Measurements from ENCODE around the gene ANXA8L1. TPM values are rescaled to one million over a fixed set of nuclear protein-coding genes. Genes with fewer than 3 reads are reported as not detected.
"Not testable (repeated sequence)": the region's sequence is repeated elsewhere in the genome, so short reads cannot be mapped to it uniquely, and the experiment has no call there.

ANXA8L1 gene
- total and polyA plus RNA-seq, 9 of the 15 experiments (the other 6 are each of a cell fraction or from before 2014, with no cell fraction given): not detected

DNA sequence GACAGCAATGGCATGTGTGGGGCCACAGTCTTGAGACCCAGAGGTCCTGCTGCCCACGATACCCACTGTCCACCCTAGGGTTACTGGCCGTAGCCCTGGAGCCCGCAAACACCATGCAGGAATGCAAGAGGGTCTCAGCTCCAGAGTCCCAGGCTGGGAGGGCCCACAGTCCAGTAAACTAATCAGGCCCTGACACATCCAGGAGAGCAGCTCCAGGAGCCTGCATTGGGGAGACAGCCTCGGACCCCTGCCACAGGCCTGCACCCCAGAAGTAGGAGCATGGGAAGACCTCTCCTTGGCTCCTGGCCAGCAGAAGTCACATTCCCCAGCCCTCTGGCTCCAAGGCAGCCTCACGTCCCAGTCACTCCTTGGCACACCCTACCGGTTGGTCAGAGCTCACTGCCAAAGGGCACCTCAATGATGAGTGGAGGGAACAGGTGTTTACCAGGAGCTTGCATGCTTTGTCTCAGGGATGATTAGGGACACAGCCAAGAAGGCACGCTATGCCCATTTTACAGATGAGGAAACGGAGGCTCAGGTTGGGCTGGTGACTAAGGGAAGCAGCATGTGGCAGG, 7.8 kb upstream of the ANXA8L1 start:
- DNase-seq (ENCODE audit: extremely low read depth in 1 of 4, low spot score in 3 of 4): peak in 1 of 4 experiments; percentile 1
- H3K79me2 ChIP-seq (ENCODE audit: control insufficient read depth, insufficient read depth, low read length); POLR2A ChIA-PET; H3K9me1 ChIP-seq (ENCODE audit: control insufficient read depth, insufficient read depth, low read length); H3K4me2 ChIP-seq (ENCODE audit: insufficient read depth, low read length); H3K9ac ChIP-seq (ENCODE audit: insufficient read depth in 1 of 2, low read depth in 2 of 2, low read length in 2 of 2); ATAC-seq; H4K20me1 ChIP-seq (replicated peaks; ENCODE audit: control insufficient read depth, insufficient read depth, low read length); CTCF ChIA-PET (ENCODE audit: low intra/inter-chr PET ratio); BruUV-seq (replicated peaks); H3K27me3 ChIP-seq (ENCODE audit: control insufficient read depth in 2 of 2, insufficient read depth in 2 of 2, low read length in 2 of 2); FAIRE-seq; in situ Hi-C loops (cut with MboI); H3K36me3 ChIP-seq (ENCODE audit: control insufficient read depth, insufficient read depth, low read length); H2AFZ ChIP-seq (ENCODE audit: low read depth, low read length); H3K4me1 ChIP-seq (replicated peaks in 1 of 2; ENCODE audit: control insufficient read depth in 2 of 2, insufficient read depth in 2 of 2, low read length in 2 of 2); intact Hi-C loops (cut with micrococcal nuclease); H3K9me3 ChIP-seq (replicated peaks; ENCODE audit: control insufficient read depth, insufficient read depth, low read depth, low read length); H3K27ac ChIP-seq (ENCODE audit: extremely low read depth, low read depth, low read length); H3K4me3 ChIP-seq: not testable (repeated sequence)
- peak; percentile 46; the same call in 1 of the 2 replicates for TF ChIP-seq NFIC (IDR thresholded peaks at IDR 0.05)
- WGBS (ENCODE audit: insufficient coverage, low coverage, missing lambda C conversion rate): 0% methylated on average over 6 of the region's 8 CpGs

DNA sequence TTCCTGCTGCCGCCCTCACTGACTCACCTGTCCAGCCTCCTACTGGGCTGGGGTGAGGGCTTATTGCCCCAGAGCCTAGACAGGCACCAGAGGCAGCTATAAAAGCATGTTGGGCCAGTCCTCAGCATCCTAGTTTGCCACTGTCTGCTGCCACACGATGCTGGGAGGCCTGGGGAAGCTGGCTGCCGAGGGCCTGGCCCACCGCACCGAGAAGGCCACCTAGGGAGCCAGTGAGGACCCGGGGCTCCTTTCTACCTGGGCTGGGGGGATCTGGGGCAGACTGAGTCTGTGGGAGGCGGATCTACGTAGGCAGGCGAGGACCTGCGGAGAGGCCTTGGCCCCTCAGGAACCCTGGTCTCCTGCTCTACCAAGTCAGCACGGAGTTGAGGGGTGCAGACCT, 6.6 kb upstream of the ANXA8L1 start:
- intact Hi-C loops (cut with micrococcal nuclease): not testable (repeated sequence)

More for the DNA sequence above, 6.6 kb upstream of the ANXA8L1 start:
- H3K27me3 ChIP-seq (ENCODE audit: control insufficient read depth in 2 of 2, insufficient read depth in 2 of 2, low read length in 2 of 2); H2AFZ ChIP-seq (ENCODE audit: low read depth, low read length); H3K9me1 ChIP-seq (ENCODE audit: control insufficient read depth, insufficient read depth, low read length); FAIRE-seq; ATAC-seq; H3K4me3 ChIP-seq; POLR2A ChIA-PET; H3K27ac ChIP-seq (ENCODE audit: extremely low read depth, low read depth, low read length); H3K36me3 ChIP-seq (ENCODE audit: control insufficient read depth, insufficient read depth, low read length); H3K9ac ChIP-seq (ENCODE audit: insufficient read depth in 1 of 2, low read depth in 2 of 2, low read length in 2 of 2); CTCF ChIA-PET (ENCODE audit: low intra/inter-chr PET ratio); in situ Hi-C loops (cut with MboI); H3K79me2 ChIP-seq (ENCODE audit: control insufficient read depth, insufficient read depth, low read length); H3K9me3 ChIP-seq (replicated peaks; ENCODE audit: control insufficient read depth, insufficient read depth, low read depth, low read length); H4K20me1 ChIP-seq (replicated peaks; ENCODE audit: control insufficient read depth, insufficient read depth, low read length); H3K4me1 ChIP-seq (replicated peaks in 1 of 2; ENCODE audit: control insufficient read depth in 2 of 2, insufficient read depth in 2 of 2, low read length in 2 of 2); BruUV-seq (replicated peaks); H3K4me2 ChIP-seq (ENCODE audit: insufficient read depth, low read length): not testable (repeated sequence)
- DNase-seq (ENCODE audit: extremely low read depth in 1 of 4, low spot score in 3 of 4): peak in 1 of 4 experiments; percentile 1
- WGBS (ENCODE audit: insufficient coverage, low coverage, missing lambda C conversion rate): 7% methylated on average over 9 of the region's 11 CpGs

Measured in K562 (cell line).